Measurements from ENCODE around the gene MAP1LC3B2.

The MAP1LC3B2 gene

DNA sequence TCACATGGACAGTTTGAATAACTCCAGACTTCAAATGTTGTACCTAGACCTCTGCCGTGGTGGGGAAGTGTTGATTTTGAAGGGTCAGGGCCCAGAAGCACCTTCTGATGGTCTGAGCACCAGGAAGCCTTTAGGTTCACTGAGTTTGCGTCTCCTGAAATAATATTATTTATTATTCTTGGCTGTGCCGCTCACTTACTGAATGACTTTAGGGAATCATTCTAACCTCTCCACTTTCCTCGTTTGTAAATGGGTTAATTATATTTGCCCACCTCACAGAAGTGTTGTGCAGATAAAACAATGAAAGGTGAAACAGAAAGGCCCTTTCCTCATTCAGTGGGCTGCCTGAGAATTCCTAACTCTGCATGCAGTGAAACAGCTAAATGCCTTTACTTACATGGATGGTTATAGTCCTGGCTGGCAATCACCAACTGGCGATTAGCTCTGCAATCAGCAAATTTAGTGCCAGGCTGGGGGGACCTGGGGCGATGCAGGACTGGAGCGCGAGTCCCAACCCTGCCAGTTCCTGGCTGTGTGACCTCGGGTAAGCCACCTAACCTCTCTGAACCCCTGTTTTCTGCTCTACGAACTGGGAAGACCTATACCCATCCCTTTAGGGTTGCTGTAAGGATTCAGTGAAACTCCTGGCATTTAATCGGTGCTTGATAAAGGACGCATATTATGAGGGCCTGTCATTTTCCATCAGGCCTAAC, 57.5 kb downstream of the MAP1LC3B2 start:
- no peak for DNase-seq

DNA sequence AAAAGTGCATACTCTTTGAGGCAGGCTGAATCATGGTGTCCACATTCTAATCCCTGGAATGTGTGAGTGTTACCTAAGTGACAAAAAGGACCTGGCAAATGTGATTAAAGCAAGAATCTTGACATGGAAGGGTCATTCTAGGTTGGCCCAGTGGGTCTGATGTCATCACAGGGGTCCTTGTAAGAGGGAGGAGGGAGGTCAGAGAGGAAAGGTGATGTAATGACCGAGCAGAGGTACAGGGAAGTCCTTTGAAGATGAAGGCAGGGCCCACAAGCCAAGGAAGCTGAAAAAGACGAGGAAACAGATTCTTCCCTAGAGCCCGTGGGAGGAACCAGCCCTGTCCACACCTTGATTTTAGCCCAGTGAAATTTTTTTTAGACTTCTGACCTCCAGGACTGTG, 60.1 kb downstream of the MAP1LC3B2 start:
- DNase-seq = no peak

DNA sequence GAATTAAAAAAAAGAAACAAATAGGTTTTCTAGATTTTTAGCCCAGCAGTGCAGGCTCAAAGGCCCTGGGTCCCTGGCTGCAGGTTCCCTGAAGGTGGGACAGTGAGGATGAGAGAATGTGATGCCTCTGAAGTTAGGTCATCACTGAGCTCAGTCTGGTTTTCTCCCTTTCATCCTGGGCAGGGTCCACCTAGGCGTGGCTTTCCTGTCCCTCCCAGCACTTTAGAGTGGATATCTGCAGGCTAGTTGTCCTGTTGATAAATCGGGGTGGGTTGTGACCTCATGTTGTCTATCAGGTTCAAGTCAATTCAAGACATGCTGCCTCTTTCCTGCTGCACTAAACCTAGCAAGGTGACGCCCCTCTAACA, 60.9 kb downstream of the MAP1LC3B2 start:
- DNase-seq = no peak

DNA sequence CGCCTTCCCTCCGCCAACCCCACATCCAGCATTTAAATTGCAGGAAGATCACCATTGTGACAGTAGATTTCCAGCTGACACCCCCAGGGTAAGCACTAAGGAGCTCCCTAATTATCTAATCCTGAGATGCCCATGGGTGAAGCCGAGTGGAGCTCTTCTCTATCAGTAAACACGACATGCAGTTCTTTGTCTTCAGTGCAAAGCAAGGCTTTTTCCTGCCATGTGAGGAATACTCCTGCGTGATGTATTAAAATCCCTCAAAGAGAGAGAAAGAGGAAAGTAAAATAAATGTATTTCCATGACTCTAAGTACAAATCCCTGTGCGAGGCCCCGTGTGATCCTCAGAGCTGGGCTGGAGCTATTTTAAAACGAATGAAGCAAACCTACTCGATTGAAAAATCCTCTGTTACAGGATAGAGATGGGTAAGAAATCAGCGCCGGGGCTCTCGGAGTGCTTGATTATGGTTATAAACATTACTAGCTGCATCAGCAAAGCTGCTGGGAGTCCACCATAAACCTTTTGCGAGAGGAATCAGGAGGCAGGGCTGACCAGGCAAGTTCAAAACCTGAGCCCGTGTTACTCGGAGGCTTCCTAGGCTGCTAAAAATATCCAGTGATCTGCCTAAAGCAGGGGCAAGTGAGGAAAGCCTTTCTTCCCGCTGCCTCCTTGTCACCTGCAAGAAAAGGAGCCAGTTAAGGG, 61.5 kb downstream of the MAP1LC3B2 start:
- no peak for DNase-seq

DNA sequence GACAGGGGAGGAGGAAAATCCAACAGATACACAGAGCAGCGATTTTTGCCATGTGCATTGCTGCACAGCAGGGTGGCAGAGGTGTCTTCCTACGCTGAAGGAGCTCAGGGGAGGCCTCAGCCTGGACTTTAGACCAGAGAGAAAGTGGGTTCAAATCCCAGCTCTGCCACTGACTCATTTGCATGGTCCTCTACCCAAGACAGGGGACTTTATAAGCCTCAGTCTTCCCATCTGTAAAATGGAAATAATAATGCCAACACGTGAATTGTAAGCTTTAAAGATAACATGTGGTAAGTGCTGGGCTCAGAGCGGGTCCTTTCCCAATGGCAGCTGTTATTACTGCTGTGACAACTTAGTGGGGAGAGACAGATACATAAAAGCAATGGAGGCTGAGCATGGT, 62.0 kb downstream of the MAP1LC3B2 start:
- DNase-seq = no peak

DNA sequence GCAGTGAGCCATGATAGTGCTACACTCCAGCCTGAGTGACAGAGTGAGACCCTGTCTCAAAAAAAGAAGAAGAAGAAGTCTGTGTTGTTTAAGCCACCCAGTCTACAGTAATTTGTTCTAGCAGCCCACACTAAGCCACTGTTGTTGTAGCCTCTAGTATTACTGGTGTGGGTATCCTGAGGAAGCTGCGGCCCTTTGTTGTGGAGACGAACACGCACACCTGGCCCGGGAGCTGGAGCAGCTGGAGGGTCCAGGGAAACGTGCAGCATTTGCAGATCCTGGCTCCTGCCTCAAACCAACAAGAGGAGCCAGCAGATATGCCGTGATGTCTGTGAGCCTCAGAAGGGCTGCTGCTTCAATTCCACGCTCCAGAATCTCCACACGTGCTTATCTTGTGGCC, 65.3 kb downstream of the MAP1LC3B2 start:
- no peak for DNase-seq

DNA sequence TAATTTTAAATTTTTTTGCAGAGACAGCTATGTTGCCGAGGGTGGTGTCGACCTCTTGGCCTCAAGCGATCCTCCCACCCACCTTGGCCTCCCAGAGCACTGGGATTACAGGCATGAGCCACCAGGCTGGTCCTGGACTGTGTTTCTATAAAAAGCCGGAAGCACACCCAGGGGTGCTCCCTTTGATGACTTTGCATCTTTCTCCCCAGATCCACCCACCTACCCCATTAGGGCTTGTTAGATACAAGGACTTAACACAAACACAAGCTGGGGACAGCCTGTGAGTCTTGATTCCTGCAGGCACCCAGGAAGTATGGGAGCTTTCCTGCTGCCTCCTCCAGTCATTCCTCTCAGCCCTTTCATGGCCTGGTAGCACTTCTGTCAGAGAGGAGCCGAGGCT, 67.0 kb downstream of the MAP1LC3B2 start:
- DNase-seq = no peak
